H9 (cell line): ENCODE measurements around the gene SH3RF3. TPM values are rescaled to one million over a fixed set of nuclear protein-coding genes. Genes with fewer than 3 reads are reported as not detected.

ENCODE experiments used
- DNase-seq: peaks from one replicate; pipeline ENCODE4 v3.0.0-alpha.2; 2017
- H2AFZ ChIP-seq: one replicate; pipeline ENCODE4 v1.6.1; 2013; ENCODE audit warnings: mild to moderate bottlenecking, low read length, control low read depth, moderate library complexity
- H2AK5ac ChIP-seq: 2 replicates; pipeline ENCODE4 v1.6.1; 2013; ENCODE audit warnings: low read length, control low read depth, mixed read lengths; ENCODE audit not compliant: insufficient read length
- H2BK120ac ChIP-seq: one replicate; pipeline ENCODE4 v1.6.1; 2013; ENCODE audit warnings: low read depth, mild to moderate bottlenecking, low read length, control low read depth, inconsistent platforms; ENCODE audit not compliant: poor library complexity, severe bottlenecking
- H2BK12ac ChIP-seq: 2 replicates; pipeline ENCODE4 v1.6.1; 2013; ENCODE audit warnings: low read length, control low read depth, mixed read lengths, low read depth; ENCODE audit not compliant: insufficient read length
- H2BK15ac ChIP-seq: 2 replicates; pipeline ENCODE4 v1.6.1; 2013; ENCODE audit warnings: low read depth, low read length, control low read depth
- H2BK20ac ChIP-seq: one replicate; pipeline ENCODE4 v1.6.1; 2013; ENCODE audit warnings: low read depth, mild to moderate bottlenecking, low read length, control low read depth, inconsistent platforms; ENCODE audit not compliant: poor library complexity, severe bottlenecking
- H2BK5ac ChIP-seq: 2 replicates; pipeline ENCODE4 v1.6.1; 2013; ENCODE audit warnings: low read length, control low read depth, mixed read lengths; ENCODE audit not compliant: insufficient read length
- H3K14ac ChIP-seq: 2 replicates; pipeline ENCODE4 v1.6.1; 2013; ENCODE audit warnings: low read length, control low read depth; ENCODE audit not compliant: insufficient read depth
- H3K18ac ChIP-seq: 2 replicates; pipeline ENCODE4 v1.6.1; 2013; ENCODE audit warnings: low read depth, mild to moderate bottlenecking, mixed read lengths, low read length, control low read depth; ENCODE audit not compliant: insufficient read length
- H3K23ac ChIP-seq: 2 replicates; pipeline ENCODE4 v1.6.1; 2013; ENCODE audit warnings: low read length, control low read depth, mixed read lengths, low read depth; ENCODE audit not compliant: insufficient read length
- H3K23me2 ChIP-seq: 2 replicates; pipeline ENCODE4 v1.6.1; 2013; ENCODE audit warnings: low read depth, mild to moderate bottlenecking, mixed read lengths, low read length, control low read depth; ENCODE audit not compliant: insufficient read length, poor library complexity, severe bottlenecking
- H3K27ac ChIP-seq: 2 replicates; pipeline ENCODE4 v1.5.1; 2013; ENCODE audit warnings: low read length, control low read depth, mixed read lengths, low read depth; ENCODE audit not compliant: insufficient read length
- H3K27me3 ChIP-seq: 2 replicates; pipeline ENCODE4 v1.6.1; 2013; ENCODE audit warnings: low read length, control low read depth, inconsistent platforms; ENCODE audit not compliant: insufficient read depth
- H3K4ac ChIP-seq: 2 replicates; pipeline ENCODE4 v1.6.1; 2013; ENCODE audit warnings: low read depth, mild to moderate bottlenecking, control low read depth, inconsistent platforms, low read length, moderate library complexity
- H3K4me1 ChIP-seq: 2 replicates; pipeline ENCODE4 v1.6.1; 2013; ENCODE audit warnings: low read length, control low read depth, inconsistent platforms; ENCODE audit not compliant: insufficient read depth
- H3K4me2 ChIP-seq: 2 replicates; pipeline ENCODE4 v1.6.1; 2013; ENCODE audit warnings: low read length, control low read depth, mixed read lengths; ENCODE audit not compliant: insufficient read length, insufficient read depth
- H3K56ac ChIP-seq: 2 replicates; pipeline ENCODE4 v1.6.1; 2013; ENCODE audit warnings: low read depth, mild to moderate bottlenecking, mixed read lengths, low read length, control low read depth; ENCODE audit not compliant: insufficient read length
- H3K79me1 ChIP-seq: 2 replicates; pipeline ENCODE4 v1.6.1; 2013; ENCODE audit warnings: low read depth, mild to moderate bottlenecking, moderate library complexity, low read length, control low read depth, inconsistent platforms; ENCODE audit not compliant: insufficient read depth, poor library complexity, severe bottlenecking
- H3K79me2 ChIP-seq: 2 replicates; pipeline ENCODE4 v1.6.1; 2013; ENCODE audit warnings: low read length, control low read depth, inconsistent platforms; ENCODE audit not compliant: insufficient read depth
- H3K9ac ChIP-seq: 2 replicates; pipeline ENCODE4 v1.6.1; 2013; ENCODE audit warnings: low read length, control low read depth, mixed read lengths; ENCODE audit not compliant: insufficient read length; ENCODE audit errors: extremely low read depth
- H3K9me3 ChIP-seq: one replicate; pipeline ENCODE4 v1.6.1; 2013; ENCODE audit warnings: low read depth, low read length, inconsistent platforms; ENCODE audit not compliant: control insufficient read depth
- H3T11ph ChIP-seq: one replicate; pipeline ENCODE4 v1.6.1; 2013; ENCODE audit warnings: mild to moderate bottlenecking, low read length, control low read depth, inconsistent platforms
- H4K20me1 ChIP-seq: one replicate; pipeline ENCODE4 v1.6.1; 2013; ENCODE audit not compliant: control insufficient read depth, insufficient read length, insufficient read depth
- H4K5ac ChIP-seq: 2 replicates; pipeline ENCODE4 v1.6.1; 2013; ENCODE audit warnings: low read depth, mild to moderate bottlenecking, mixed read lengths, low read length, control low read depth; ENCODE audit not compliant: insufficient read length
- H4K8ac ChIP-seq: replicated peaks from 2 replicates; pipeline ENCODE4 v1.6.1; 2013; ENCODE audit warnings: low read length, control low read depth, mixed read lengths, low read depth; ENCODE audit not compliant: insufficient read length
- H4K91ac ChIP-seq: 2 replicates; pipeline ENCODE4 v1.6.1; 2013; ENCODE audit warnings: low read depth, mild to moderate bottlenecking, moderate library complexity, mixed read lengths, low read length, control low read depth; ENCODE audit not compliant: insufficient read length
- H3K27ac Mint-ChIP-seq, 3 experiments: 2 replicates in 2 of 3; 3 replicates in 1 of 3; pipeline ENCODE4 v1.8.0; 2020 to 2021; ENCODE audit warnings: mixed read lengths in 3 of 3, mild to moderate bottlenecking in 1 of 3, moderate library complexity in 1 of 3
- H3K27me3 Mint-ChIP-seq: 2 replicates; pipeline ENCODE4 v1.8.0; 2021; ENCODE audit warnings: low read depth, mild to moderate bottlenecking, moderate library complexity, mixed read lengths
- H3K36me3 Mint-ChIP-seq, 3 experiments: 2 replicates in 2 of 3; 3 replicates in 1 of 3; pipeline ENCODE4 v1.8.0; 2020 to 2021; ENCODE audit warnings: low read depth in 3 of 3, mixed read lengths in 3 of 3; ENCODE audit not compliant: insufficient read depth in 1 of 3
- H3K4me1 Mint-ChIP-seq, 2 experiments: 2 replicates each; pipeline ENCODE4 v1.8.0; 2020; ENCODE audit warnings: mixed read lengths in 2 of 2
- H3K4me3 Mint-ChIP-seq, 2 experiments: 2 replicates in 1 of 2; 3 replicates in 1 of 2; pipeline ENCODE4 v1.8.0; 2020 to 2021; ENCODE audit warnings: mild to moderate bottlenecking in 2 of 2, mixed read lengths in 2 of 2, moderate library complexity in 1 of 2
- H3K9me3 Mint-ChIP-seq, 2 experiments: 2 replicates in 1 of 2; 3 replicates in 1 of 2; pipeline ENCODE4 v1.8.0; 2020; ENCODE audit warnings: mild to moderate bottlenecking in 2 of 2, mixed read lengths in 2 of 2, moderate library complexity in 1 of 2
- WGBS: extraction: QIAGEN DNeasy Blood & Tissue Kit; methylation state at CpG from one replicate; pipeline ENCODE4 v1.1.7; 2013; ENCODE audit warnings: missing lambda C conversion rate, low lambda C conversion rate, mixed read lengths; ENCODE audit not compliant: insufficient read length; ENCODE audit errors: extremely low coverage; 5-methylcytosine and 5-hydroxymethylcytosine counted together
- total RNA-seq: library from RNA; stranded (reverse); gene quantifications from 2 replicates; pipeline ENCODE4 v1.2.1, GENCODE V29; 2021
- TF ChIP-seq, protein P1 (sequence below): fragments of 200-600 bp; sonication (generic); conservative IDR thresholded peaks from 3 replicates; pipeline ENCODE4 v1.8.0; 2021; ENCODE audit warnings: antibody characterized with exemption, mild to moderate bottlenecking

SH3RF3 gene
- total RNA-seq, 1 experiment from 2014 or later, result 0.46 TPM

DNA sequence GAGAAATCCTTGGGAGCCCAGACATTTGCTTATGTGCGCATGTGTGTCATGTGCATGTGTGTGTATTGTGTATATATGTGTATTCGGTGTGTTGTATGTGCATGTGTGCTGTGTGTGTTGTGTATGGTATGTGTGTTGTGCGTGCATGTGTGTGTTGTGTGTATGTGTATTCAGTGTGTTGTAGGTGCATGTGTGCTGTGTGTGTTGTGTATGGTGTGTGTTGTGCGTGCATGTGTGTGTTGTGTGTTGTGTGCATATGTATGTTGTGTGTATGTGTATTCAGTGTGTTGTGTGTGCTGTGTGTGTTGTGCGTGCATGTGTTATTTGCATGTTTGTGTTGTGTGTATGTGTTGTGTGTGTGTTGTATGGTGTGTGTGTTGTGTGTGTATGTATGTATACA lies 136.9 kb downstream of the SH3RF3 start:
- Histone ChIP-seq H2AFZ (no peak overlapping the region), H3K79me1 (no peaks in the 10 kb centered on the region), H3K79me2 (no peaks in the 10 kb centered on the region), H3K23me2 (no peaks in the 10 kb centered on the region), H3K14ac (no peak overlapping the region), H2BK5ac (no peak overlapping the region), H4K20me1 (no peaks in the 10 kb centered on the region), H3K9me3 (no peaks in the 10 kb centered on the region), H2BK12ac (no peak overlapping the region), H3K27me3 (no peaks in the 10 kb centered on the region), H3K4ac (no peak overlapping the region), H3K27ac (no peak overlapping the region), H4K5ac (no peak overlapping the region), H2BK120ac (no peak overlapping the region), H4K8ac (no peak overlapping the region), H2BK20ac (no peak overlapping the region), H3K4me1 (no peaks in the 10 kb centered on the region; the same call in 1 of the 2 replicates), H4K91ac (no peak overlapping the region), H2BK15ac (no peak overlapping the region), H3K9ac (no peak overlapping the region), H3T11ph (no peak overlapping the region), H3K4me2 (no peak overlapping the region), H3K56ac (no peak overlapping the region), H3K18ac (no peak overlapping the region), H3K23ac (no peak overlapping the region), H2AK5ac (no peak overlapping the region)
- Mint-ChIP-seq H3K27ac (peak overlapping the region in 1 of 3 experiments; percentile 33; a peak in 1 of 7 replicates), H3K4me3 (no peak overlapping the region), H3K27me3 (0 out of 2 replicates have a peak, but pooled peaks cover 1% of the 10 kb centered on the region), H3K9me3 (no peaks in the 10 kb centered on the region; a peak in 1 of 5 replicates), H3K4me1 (peaks cover 23 to 27% of the 10 kb centered on the region in 2 experiments), H3K36me3 (no peaks in the 10 kb centered on the region)
- DNase-seq, result no peak
- TF ChIP-seq, protein P1, sequence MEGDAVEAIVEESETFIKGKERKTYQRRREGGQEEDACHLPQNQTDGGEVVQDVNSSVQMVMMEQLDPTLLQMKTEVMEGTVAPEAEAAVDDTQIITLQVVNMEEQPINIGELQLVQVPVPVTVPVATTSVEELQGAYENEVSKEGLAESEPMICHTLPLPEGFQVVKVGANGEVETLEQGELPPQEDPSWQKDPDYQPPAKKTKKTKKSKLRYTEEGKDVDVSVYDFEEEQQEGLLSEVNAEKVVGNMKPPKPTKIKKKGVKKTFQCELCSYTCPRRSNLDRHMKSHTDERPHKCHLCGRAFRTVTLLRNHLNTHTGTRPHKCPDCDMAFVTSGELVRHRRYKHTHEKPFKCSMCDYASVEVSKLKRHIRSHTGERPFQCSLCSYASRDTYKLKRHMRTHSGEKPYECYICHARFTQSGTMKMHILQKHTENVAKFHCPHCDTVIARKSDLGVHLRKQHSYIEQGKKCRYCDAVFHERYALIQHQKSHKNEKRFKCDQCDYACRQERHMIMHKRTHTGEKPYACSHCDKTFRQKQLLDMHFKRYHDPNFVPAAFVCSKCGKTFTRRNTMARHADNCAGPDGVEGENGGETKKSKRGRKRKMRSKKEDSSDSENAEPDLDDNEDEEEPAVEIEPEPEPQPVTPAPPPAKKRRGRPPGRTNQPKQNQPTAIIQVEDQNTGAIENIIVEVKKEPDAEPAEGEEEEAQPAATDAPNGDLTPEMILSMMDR, result no peak
- no CpG with 5 or more reads among the region's 5 CpGs for WGBS
